K562 (cell line): ENCODE measurements around the gene OR4B1.
"Not testable (repeated sequence)": the region's sequence is repeated elsewhere in the genome, so short reads cannot be mapped to it uniquely, and the experiment has no call there.

Experiments used
- CTCF ChIP-seq, 3 experiments: IDR thresholded peaks in 2 of 3; conservative IDR thresholded peaks in 1 of 3; 2 replicates each; pipeline ENCODE4 v1.5.1; 2011 to 2012; ENCODE audit warnings: low read length in 3 of 3, mild to moderate bottlenecking in 3 of 3, control low read depth in 2 of 3, improper control_type of control experiment in 1 of 3, inconsistent platforms in 1 of 3, low read depth in 1 of 3, mixed read lengths in 1 of 3, moderate library complexity in 1 of 3; ENCODE audit not compliant: insufficient read depth in 2 of 3
- EGR1 ChIP-seq: fragments of 450-650 bp; conservative IDR thresholded peaks from 2 replicates; pipeline ENCODE4 v1.6.1; 2017; ENCODE audit warnings: mild to moderate bottlenecking
- ELK1 ChIP-seq: sonication (generic); formaldehyde crosslinking; IDR thresholded peaks from 2 replicates; pipeline ENCODE4 v1.8.1; 2022; ENCODE audit warnings: missing genetic modification reagents
- FOXM1 ChIP-seq, 2 experiments: fragments of 450-650 bp in 1 of 2; sonication (generic) in 1 of 2; formaldehyde crosslinking in 1 of 2; IDR thresholded peaks; 2 replicates each; pipeline versions ENCODE4 v1.6.1 to v1.9.0; 2017 to 2022; ENCODE audit warnings: low read depth in 2 of 2, mild to moderate bottlenecking in 2 of 2, missing genetic modification reagents in 1 of 2, moderate library complexity in 1 of 2
- GABPB1 ChIP-seq: sonication (generic); formaldehyde crosslinking; IDR thresholded peaks from 2 replicates; pipeline ENCODE4 v1.8.0; 2022; ENCODE audit warnings: mild to moderate bottlenecking, missing genetic modification reagents
- HDAC2 ChIP-seq: fragments of 450-650 bp; IDR thresholded peaks from 2 replicates; pipeline ENCODE4 v1.6.1; 2016; ENCODE audit warnings: mild to moderate bottlenecking
- NBN ChIP-seq: fragments of 450-650 bp; IDR thresholded peaks from 2 replicates; pipeline ENCODE4 v1.6.1; 2016; ENCODE audit warnings: low read depth, mild to moderate bottlenecking
- RFX5 ChIP-seq: IDR thresholded peaks from 2 replicates; pipeline ENCODE4 v1.6.1; 2011; ENCODE audit warnings: low read depth, mild to moderate bottlenecking, improper control_type of control experiment, low read length
- ZNF143 ChIP-seq: sonication (generic); formaldehyde crosslinking; IDR thresholded peaks from 2 replicates; pipeline ENCODE4 v1.9.0; 2022; ENCODE audit warnings: mild to moderate bottlenecking, missing genetic modification reagents
- ZNF644 ChIP-seq: fragments of 200-800 bp; sonication (Bioruptor generic); IDR thresholded peaks from 2 replicates; pipeline ENCODE4 v1.6.1; 2016; ENCODE audit warnings: low read depth, missing genetic modification characterization, missing compliant biosample characterization

- not testable (repeated sequence) for TF ChIP-seq ZNF644 (tag); RFX5; FOXM1 (IDR thresholded peaks at IDR 0.05; ENCODE audit: low read depth); FOXM1 (CRISPR knock-in tag; IDR thresholded peaks at IDR 0.05; ENCODE audit: low read depth); EGR1; GABPB1; NBN; ZNF143 (CRISPR knock-in tag); HDAC2; CTCF (IDR thresholded peaks at IDR 0.05 in 2 of 3, conservative IDR thresholded peaks at IDR 0.05 in 1 of 3; ENCODE audit: insufficient read depth in 2 of 3, low read depth in 1 of 3, low read length in 3 of 3); ELK1 (CRISPR knock-in tag)
Measured at GRCh38 chr11:48230057-48230456, 13.4 kb downstream of the OR4B1 start.
